Measurements from ENCODE around the gene OLA1.

The OLA1 gene

DNA sequence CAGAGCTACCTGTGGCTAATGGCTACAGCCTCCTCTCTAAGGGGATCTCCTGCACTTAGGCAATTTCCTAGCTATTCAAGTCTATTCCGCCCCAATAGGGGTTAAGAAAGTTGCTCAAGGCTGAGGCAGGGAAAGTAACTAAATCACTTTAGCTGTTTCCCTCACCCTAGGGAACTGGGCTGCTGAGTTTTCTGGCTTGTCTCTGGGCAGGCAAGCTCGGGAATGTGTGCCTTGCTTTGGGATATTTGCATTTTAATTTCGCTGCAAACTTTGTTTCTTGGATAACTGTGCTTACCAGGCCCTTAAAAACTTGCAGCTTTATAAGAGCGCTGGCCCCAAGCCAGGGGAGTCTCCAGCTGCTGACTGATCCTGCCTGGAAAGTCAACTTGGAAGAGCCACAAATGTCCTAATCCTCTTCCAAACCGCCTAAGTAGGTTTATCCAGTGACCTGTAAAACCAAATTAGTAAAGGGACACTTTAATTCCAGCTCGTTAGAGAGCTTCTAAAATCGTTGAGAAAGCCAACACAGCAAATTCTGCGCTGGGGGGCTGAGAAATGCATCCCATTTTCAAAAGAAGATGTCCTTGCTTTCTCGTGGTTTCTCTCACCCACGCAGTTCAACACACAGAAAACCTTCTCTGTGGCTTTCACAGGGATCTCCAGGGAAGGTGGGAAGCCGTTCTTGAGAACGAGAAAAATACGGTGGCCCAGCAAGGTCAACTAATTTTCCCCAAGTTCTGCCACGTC, 223.6 kb downstream of the OLA1 start:
- no peak for TF ChIP-seq FOXM1 (IDR thresholded peaks at IDR 0.05; ENCODE audit: borderline replicate concordance, low read depth)
- no peak for TF ChIP-seq RAD21 (IDR thresholded peaks at IDR 0.05; ENCODE audit: low read depth)

DNA sequence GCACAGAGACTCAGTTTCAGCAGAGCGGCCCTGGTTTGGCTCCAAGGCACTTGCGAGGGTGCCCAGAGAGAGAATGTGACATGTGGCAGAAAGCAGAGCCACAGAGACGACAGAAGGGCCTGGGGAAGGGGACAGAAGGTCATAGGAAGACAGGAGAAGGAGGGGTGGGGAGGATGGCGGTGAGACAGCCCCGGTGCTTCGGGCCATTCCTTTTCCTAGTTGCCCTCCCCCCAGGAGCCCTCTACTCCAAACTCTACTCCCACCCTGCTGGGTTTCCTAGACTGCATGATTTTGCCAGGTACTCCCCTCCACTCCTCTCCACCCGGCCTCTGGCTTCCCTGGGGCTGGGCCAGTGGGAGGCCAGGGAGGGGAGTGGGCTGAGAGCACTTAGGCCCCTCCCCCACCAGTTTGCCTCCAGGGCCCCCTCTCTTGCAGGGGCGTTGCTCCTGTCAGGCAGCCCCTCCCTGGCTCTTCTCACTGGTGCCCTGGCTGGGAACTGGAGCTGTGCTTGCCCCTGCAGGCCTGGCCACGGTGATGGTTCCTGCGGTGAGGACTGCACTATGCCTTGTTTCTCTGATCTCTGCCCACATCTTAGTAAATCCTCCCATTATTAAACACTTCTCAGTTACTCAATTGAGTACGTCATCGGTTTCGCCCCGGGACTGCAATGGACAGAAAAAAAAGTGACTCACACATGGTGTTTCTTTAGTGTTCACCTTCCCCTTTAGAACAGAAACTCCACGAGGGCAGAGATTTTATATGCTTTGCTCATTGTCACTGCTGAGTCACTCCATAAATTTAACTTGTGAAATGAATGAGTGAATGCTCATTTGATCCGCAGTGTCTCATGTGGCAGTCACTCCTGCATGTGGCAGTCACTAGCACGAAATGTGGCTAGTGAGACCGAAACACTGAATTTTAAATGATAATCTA, 224.5 kb downstream of the OLA1 start:
- TF ChIP-seq, protein P1, sequence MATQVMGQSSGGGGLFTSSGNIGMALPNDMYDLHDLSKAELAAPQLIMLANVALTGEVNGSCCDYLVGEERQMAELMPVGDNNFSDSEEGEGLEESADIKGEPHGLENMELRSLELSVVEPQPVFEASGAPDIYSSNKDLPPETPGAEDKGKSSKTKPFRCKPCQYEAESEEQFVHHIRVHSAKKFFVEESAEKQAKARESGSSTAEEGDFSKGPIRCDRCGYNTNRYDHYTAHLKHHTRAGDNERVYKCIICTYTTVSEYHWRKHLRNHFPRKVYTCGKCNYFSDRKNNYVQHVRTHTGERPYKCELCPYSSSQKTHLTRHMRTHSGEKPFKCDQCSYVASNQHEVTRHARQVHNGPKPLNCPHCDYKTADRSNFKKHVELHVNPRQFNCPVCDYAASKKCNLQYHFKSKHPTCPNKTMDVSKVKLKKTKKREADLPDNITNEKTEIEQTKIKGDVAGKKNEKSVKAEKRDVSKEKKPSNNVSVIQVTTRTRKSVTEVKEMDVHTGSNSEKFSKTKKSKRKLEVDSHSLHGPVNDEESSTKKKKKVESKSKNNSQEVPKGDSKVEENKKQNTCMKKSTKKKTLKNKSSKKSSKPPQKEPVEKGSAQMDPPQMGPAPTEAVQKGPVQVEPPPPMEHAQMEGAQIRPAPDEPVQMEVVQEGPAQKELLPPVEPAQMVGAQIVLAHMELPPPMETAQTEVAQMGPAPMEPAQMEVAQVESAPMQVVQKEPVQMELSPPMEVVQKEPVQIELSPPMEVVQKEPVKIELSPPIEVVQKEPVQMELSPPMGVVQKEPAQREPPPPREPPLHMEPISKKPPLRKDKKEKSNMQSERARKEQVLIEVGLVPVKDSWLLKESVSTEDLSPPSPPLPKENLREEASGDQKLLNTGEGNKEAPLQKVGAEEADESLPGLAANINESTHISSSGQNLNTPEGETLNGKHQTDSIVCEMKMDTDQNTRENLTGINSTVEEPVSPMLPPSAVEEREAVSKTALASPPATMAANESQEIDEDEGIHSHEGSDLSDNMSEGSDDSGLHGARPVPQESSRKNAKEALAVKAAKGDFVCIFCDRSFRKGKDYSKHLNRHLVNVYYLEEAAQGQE (IDR thresholded peaks at IDR 0.05; ENCODE audit: low read depth) = no peak
- no peak for TF ChIP-seq FOXM1 (IDR thresholded peaks at IDR 0.05; ENCODE audit: borderline replicate concordance, low read depth)
- TF ChIP-seq EGR1 (IDR thresholded peaks at IDR 0.05) = no peak
- no peak for TF ChIP-seq NFIC (IDR thresholded peaks at IDR 0.05)
- TF ChIP-seq, protein P2, sequence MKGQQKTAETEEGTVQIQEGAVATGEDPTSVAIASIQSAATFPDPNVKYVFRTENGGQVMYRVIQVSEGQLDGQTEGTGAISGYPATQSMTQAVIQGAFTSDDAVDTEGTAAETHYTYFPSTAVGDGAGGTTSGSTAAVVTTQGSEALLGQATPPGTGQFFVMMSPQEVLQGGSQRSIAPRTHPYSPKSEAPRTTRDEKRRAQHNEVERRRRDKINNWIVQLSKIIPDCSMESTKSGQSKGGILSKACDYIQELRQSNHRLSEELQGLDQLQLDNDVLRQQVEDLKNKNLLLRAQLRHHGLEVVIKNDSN (IDR thresholded peaks at IDR 0.05) = no peak
- TF ChIP-seq TAF1 (IDR thresholded peaks at IDR 0.05; ENCODE audit: low read depth) = no peak
- no peak for TF ChIP-seq YY1 (IDR thresholded peaks at IDR 0.05; ENCODE audit: low read depth)
- no peak for TF ChIP-seq TCF12 (IDR thresholded peaks at IDR 0.05; ENCODE audit: low read depth)
- no peak for TF ChIP-seq CREB1 (IDR thresholded peaks at IDR 0.05; ENCODE audit: low read depth)
- TF ChIP-seq RAD21 (IDR thresholded peaks at IDR 0.05; ENCODE audit: low read depth) = no peak
- no peak for TF ChIP-seq EP300 (IDR thresholded peaks at IDR 0.05; ENCODE audit: borderline replicate concordance)
- TF ChIP-seq, protein P3, sequence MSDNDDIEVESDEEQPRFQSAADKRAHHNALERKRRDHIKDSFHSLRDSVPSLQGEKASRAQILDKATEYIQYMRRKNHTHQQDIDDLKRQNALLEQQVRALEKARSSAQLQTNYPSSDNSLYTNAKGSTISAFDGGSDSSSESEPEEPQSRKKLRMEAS (IDR thresholded peaks at IDR 0.05) = no peak
- TF ChIP-seq ZBTB7A (IDR thresholded peaks at IDR 0.05; ENCODE audit: low read depth) = no peak
- TF ChIP-seq TEAD4 (IDR thresholded peaks at IDR 0.05) = no peak
- TF ChIP-seq CEBPB (IDR thresholded peaks at IDR 0.05) = no peak
